K562 (cell line): ENCODE measurements around the gene SERTAD1. TPM values are rescaled to one million over a fixed set of nuclear protein-coding genes. Genes with fewer than 3 reads are reported as not detected.

Experiments used
- ATF1 ChIP-seq, 2 experiments: fragments of 450-650 bp in 1 of 2; IDR thresholded peaks; 2 replicates each; pipeline ENCODE4 v1.6.1; 2016; ENCODE audit warnings: missing compliant biosample characterization in 1 of 2, missing genetic modification characterization in 1 of 2
- ETV6 ChIP-seq, 3 experiments: fragments of 150-350 bp in 1 of 3; sonication (generic) in 1 of 3; formaldehyde crosslinking in 1 of 3; IDR thresholded peaks; 2 replicates each; pipeline versions ENCODE4 v1.6.1 to v1.8.0; 2014 to 2022; ENCODE audit warnings: borderline replicate concordance in 2 of 3, low read depth in 2 of 3, antibody characterized with exemption in 1 of 3, low read length in 1 of 3, mild to moderate bottlenecking in 1 of 3, missing genetic modification reagents in 1 of 3
- HNRNPL ChIP-seq: fragments of 200-400 bp; formaldehyde crosslinking; IDR thresholded peaks from 2 replicates; pipeline ENCODE4 v1.6.1; 2017; ENCODE audit warnings: low read depth, mild to moderate bottlenecking, low read length
- KDM5B ChIP-seq: fragments of 200-600 bp; sonication (generic); IDR thresholded peaks from 2 replicates; pipeline ENCODE4 v1.6.1; 2012; ENCODE audit warnings: low read depth, mild to moderate bottlenecking, moderate library complexity, low read length, control low read depth, inconsistent platforms; ENCODE audit not compliant: insufficient replicate concordance
- KLF1 ChIP-seq: fragments of 450-650 bp; IDR thresholded peaks from 2 replicates; pipeline ENCODE4 v1.6.1; 2016; ENCODE audit warnings: missing genetic modification characterization, missing compliant biosample characterization
- MBD2 ChIP-seq: sonication (generic); IDR thresholded peaks from 2 replicates; pipeline ENCODE4 v1.6.1; 2016; ENCODE audit warnings: low read depth, borderline replicate concordance
- MEIS2 ChIP-seq: fragments of 450-650 bp; IDR thresholded peaks from 2 replicates; pipeline ENCODE4 v1.6.1; 2014; ENCODE audit warnings: mild to moderate bottlenecking; ENCODE audit not compliant: partially characterized antibody
- NRF1 ChIP-seq, 2 experiments: fragments of 450-650 bp; IDR thresholded peaks in 1 of 2; conservative IDR thresholded peaks in 1 of 2; 2 replicates each; pipeline ENCODE4 v1.6.1; 2014; ENCODE audit warnings: mild to moderate bottlenecking in 2 of 2
- PTBP1 ChIP-seq: fragments of 200-400 bp; formaldehyde crosslinking; IDR thresholded peaks from 2 replicates; pipeline ENCODE4 v1.6.1; 2017; ENCODE audit warnings: low read depth, low read length
- RBM22 ChIP-seq: fragments of 200-400 bp; formaldehyde crosslinking; IDR thresholded peaks from 2 replicates; pipeline ENCODE4 v1.6.1; 2018; ENCODE audit warnings: low read length, low read depth; ENCODE audit not compliant: poor library complexity, severe bottlenecking
- SMARCC2 ChIP-seq: fragments of 450-650 bp; IDR thresholded peaks from 2 replicates; pipeline ENCODE4 v1.6.1; 2017; ENCODE audit warnings: antibody characterized with exemption, moderate library complexity, mild to moderate bottlenecking, low read depth
- SREBF2 ChIP-seq: sonication (generic); formaldehyde crosslinking; IDR thresholded peaks from 2 replicates; pipeline ENCODE4 v1.4.0; 2020; ENCODE audit warnings: mild to moderate bottlenecking, missing genetic modification reagents
- ZNF347 ChIP-seq: fragments of 450-650 bp; formaldehyde crosslinking; IDR thresholded peaks from 2 replicates; pipeline ENCODE4 v1.4.0; 2020; ENCODE audit warnings: low read depth, mild to moderate bottlenecking, moderate library complexity
- ZNF584 ChIP-seq: fragments of 200-800 bp; sonication (Bioruptor generic); IDR thresholded peaks from 2 replicates; pipeline ENCODE4 v1.6.1; 2016; ENCODE audit warnings: low read depth, mild to moderate bottlenecking, missing genetic modification characterization, missing compliant biosample characterization
- ZNF586 ChIP-seq: fragments of 450-650 bp; formaldehyde crosslinking; conservative IDR thresholded peaks from 2 replicates; pipeline ENCODE4 v1.4.0; 2020; ENCODE audit warnings: mild to moderate bottlenecking, moderate library complexity
- ZNF766 ChIP-seq: fragments of 200-800 bp; sonication (Bioruptor generic); conservative IDR thresholded peaks from 2 replicates; pipeline ENCODE4 v1.6.1; 2016; ENCODE audit warnings: missing genetic modification characterization, missing compliant biosample characterization
- polyA plus RNA-seq, 8 experiments: library from polyadenylated mRNA; depleted of rRNA in 4 of 8; stranded (reverse) in 5 of 8; unstranded in 3 of 8; fragments of >200 nt; fragmentation: Nextera tagmentation in 2 of 8; fragmentation: Illumina TruSeq in 1 of 8; extraction: Ambion mirVana in 2 of 8; extraction: Trizol in 1 of 8; gene quantifications; 2 replicates each; pipeline versions ENCODE4 v1.2.1 to v1.2.3, GENCODE V29; 2011 to 2014; ENCODE audit warnings: inconsistent platforms in 1 of 8, missing spikeins in 1 of 8
- total RNA-seq, 7 experiments: library from RNA; depleted of rRNA in 6 of 7; stranded (reverse); fragments of >200 nt in 6 of 7; fragmentation: Illumina TruSeq in 2 of 7; extraction: Trizol in 2 of 7; gene quantifications; 2 replicates each; pipeline versions ENCODE4 v1.2.1 to v1.2.3, GENCODE V29; 2011 to 2021; ENCODE audit warnings: low replicate concordance in 1 of 7
- TF ChIP-seq, protein P1 (sequence below): fragments of 450-650 bp; formaldehyde crosslinking; IDR thresholded peaks from 2 replicates; pipeline ENCODE4 v1.4.0; 2020; ENCODE audit warnings: mild to moderate bottlenecking, moderate library complexity
- TF ChIP-seq, protein P2 (sequence below): fragments of 450-650 bp; IDR thresholded peaks from 2 replicates; pipeline ENCODE4 v1.7.0; 2016; ENCODE audit warnings: borderline replicate concordance
- TF ChIP-seq, protein P3 (sequence below): fragments of 450-650 bp; formaldehyde crosslinking; conservative IDR thresholded peaks from 2 replicates; pipeline ENCODE4 v1.4.0; 2022; ENCODE audit warnings: mild to moderate bottlenecking, missing genetic modification characterization
- TF ChIP-seq, protein P4 (sequence below), 2 experiments: fragments of 450-650 bp; IDR thresholded peaks; 2 replicates each; pipeline ENCODE4 v1.6.1; 2016

The SERTAD1 gene
- total and polyA plus RNA-seq, 9 of the 15 experiments (the other 6 are each of a cell fraction or from before 2014, with no cell fraction given) = 0.15 to 8.7 (median 4.9) TPM

DNA sequence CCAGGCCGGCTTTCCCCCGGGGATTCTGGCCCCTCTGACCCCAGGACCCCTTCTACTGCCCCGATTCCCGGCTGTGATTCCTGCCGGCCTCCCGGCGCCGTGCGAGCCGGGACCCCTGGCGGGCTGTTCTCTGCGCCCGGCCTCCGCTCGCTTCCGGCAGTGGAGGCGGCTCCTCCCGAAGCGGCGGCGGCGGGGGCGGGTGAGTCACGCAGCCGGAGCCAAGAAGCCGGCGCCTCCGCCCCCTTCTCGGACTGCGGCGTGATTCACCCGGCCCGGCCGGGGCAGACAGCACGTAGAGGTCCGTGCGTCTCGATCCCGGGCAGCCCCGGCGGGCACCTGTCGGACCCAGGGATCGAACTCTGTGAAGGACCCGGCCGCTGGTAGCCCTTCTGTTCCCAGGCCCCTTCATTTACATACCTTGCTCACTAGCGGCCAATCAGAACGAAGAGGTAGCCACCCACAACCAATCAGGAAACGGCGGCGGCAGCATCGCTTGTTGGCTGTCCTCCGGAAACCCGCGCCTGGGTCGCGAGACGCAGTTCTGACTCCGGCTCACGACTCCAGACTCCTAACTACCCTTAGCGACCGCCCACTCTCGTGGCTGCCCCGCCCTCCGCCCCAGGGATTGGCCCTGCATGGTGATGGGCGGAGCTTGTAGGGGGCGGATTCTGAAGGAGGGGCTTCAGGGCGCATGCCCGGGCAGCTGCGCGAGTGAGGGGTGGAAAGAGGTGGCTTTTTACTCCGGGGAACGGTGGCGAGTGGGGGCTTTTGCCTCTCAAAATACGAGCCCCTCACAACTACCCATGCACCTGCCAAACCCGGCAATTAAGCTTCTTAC is at the start of gene SERTAD1 (continued):
- TF ChIP-seq, protein P1, sequence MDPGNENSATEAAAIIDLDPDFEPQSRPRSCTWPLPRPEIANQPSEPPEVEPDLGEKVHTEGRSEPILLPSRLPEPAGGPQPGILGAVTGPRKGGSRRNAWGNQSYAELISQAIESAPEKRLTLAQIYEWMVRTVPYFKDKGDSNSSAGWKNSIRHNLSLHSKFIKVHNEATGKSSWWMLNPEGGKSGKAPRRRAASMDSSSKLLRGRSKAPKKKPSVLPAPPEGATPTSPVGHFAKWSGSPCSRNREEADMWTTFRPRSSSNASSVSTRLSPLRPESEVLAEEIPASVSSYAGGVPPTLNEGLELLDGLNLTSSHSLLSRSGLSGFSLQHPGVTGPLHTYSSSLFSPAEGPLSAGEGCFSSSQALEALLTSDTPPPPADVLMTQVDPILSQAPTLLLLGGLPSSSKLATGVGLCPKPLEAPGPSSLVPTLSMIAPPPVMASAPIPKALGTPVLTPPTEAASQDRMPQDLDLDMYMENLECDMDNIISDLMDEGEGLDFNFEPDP (CRISPR knock-in tag) = no peak
- TF ChIP-seq ZNF584 (no peak), HNRNPL (peak; percentile 14; the same call in 1 of the 2 replicates), KLF1 (no peak), ATF1 (CRISPR knock-in tag; IDR thresholded peaks at IDR 0.05) (no peak), ATF1 (tag; IDR thresholded peaks at IDR 0.05) (peak; percentile 82), SREBF2 (CRISPR knock-in tag) (no peak), ZNF586 (no peak), NRF1 (conservative IDR thresholded peaks at IDR 0.05 in 1 of 2, IDR thresholded peaks at IDR 0.05 in 1 of 2) (peak; percentile 99), SMARCC2 (no peak; the same call in 1 of the 2 replicates), RBM22 (no peak), ZNF766 (CRISPR knock-in tag) (no peak), ETV6 (IDR thresholded peaks at IDR 0.05; ENCODE audit: borderline replicate concordance in 1 of 2, low read depth in 2 of 2, low read length in 1 of 2) (no peak), ETV6 (CRISPR knock-in tag; IDR thresholded peaks at IDR 0.05; ENCODE audit: borderline replicate concordance) (no peak), PTBP1 (no peak), MEIS2 (peak; percentile 85), KDM5B (peak; percentile 99), ZNF347 (CRISPR knock-in tag) (no peak), MBD2 (peak; percentile 91)
- TF ChIP-seq, protein P2, sequence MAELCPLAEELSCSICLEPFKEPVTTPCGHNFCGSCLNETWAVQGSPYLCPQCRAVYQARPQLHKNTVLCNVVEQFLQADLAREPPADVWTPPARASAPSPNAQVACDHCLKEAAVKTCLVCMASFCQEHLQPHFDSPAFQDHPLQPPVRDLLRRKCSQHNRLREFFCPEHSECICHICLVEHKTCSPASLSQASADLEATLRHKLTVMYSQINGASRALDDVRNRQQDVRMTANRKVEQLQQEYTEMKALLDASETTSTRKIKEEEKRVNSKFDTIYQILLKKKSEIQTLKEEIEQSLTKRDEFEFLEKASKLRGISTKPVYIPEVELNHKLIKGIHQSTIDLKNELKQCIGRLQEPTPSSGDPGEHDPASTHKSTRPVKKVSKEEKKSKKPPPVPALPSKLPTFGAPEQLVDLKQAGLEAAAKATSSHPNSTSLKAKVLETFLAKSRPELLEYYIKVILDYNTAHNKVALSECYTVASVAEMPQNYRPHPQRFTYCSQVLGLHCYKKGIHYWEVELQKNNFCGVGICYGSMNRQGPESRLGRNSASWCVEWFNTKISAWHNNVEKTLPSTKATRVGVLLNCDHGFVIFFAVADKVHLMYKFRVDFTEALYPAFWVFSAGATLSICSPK = no peak
- TF ChIP-seq, protein P3, sequence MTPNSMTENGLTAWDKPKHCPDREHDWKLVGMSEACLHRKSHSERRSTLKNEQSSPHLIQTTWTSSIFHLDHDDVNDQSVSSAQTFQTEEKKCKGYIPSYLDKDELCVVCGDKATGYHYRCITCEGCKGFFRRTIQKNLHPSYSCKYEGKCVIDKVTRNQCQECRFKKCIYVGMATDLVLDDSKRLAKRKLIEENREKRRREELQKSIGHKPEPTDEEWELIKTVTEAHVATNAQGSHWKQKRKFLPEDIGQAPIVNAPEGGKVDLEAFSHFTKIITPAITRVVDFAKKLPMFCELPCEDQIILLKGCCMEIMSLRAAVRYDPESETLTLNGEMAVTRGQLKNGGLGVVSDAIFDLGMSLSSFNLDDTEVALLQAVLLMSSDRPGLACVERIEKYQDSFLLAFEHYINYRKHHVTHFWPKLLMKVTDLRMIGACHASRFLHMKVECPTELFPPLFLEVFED (CRISPR knock-in tag) = peak; percentile 66; the same call in 1 of the 2 replicates
- TF ChIP-seq, protein P4, sequence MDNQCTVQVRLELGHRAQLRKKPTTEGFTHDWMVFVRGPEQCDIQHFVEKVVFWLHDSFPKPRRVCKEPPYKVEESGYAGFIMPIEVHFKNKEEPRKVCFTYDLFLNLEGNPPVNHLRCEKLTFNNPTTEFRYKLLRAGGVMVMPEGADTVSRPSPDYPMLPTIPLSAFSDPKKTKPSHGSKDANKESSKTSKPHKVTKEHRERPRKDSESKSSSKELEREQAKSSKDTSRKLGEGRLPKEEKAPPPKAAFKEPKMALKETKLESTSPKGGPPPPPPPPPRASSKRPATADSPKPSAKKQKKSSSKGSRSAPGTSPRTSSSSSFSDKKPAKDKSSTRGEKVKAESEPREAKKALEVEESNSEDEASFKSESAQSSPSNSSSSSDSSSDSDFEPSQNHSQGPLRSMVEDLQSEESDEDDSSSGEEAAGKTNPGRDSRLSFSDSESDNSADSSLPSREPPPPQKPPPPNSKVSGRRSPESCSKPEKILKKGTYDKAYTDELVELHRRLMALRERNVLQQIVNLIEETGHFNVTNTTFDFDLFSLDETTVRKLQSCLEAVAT (IDR thresholded peaks at IDR 0.05) = no peak; a peak in 1 of 4 replicates
